HEK293 (cell line): ENCODE measurements around the gene ZNF493.

Experiments used
- KLF10 ChIP-seq: fragments of 450-650 bp; IDR thresholded peaks from 2 replicates; pipeline ENCODE4 v1.5.1; 2018; ENCODE audit warnings: missing biosample characterization, mild to moderate bottlenecking, missing genetic modification characterization
- SETDB1 ChIP-seq: IDR thresholded peaks from one replicate; pipeline ENCODE4 v1.6.1; 2017; ENCODE audit warnings: mild to moderate bottlenecking, low read length, moderate library complexity, mixed read lengths; ENCODE audit not compliant: insufficient read length
- ZNF184 ChIP-seq: fragments of 450-650 bp; IDR thresholded peaks from 2 replicates; pipeline ENCODE4 v1.5.1; 2018; ENCODE audit warnings: missing biosample characterization, mild to moderate bottlenecking, missing genetic modification characterization
- ZNF24 ChIP-seq: fragments of 450-650 bp; formaldehyde crosslinking; IDR thresholded peaks from 2 replicates; pipeline ENCODE4 v1.5.1; 2016; ENCODE audit warnings: missing biosample characterization, missing genetic modification characterization
- TF ChIP-seq, protein P1 (sequence below): sonication (generic); formaldehyde crosslinking; IDR thresholded peaks from 2 replicates; pipeline ENCODE4 v1.8.1; 2022; ENCODE audit warnings: mild to moderate bottlenecking, moderate library complexity, missing genetic modification reagents
- TF ChIP-seq, protein P2 (sequence below): fragments of 450-650 bp; formaldehyde crosslinking; IDR thresholded peaks from 2 replicates; pipeline ENCODE4 v1.5.1; 2016; ENCODE audit warnings: missing biosample characterization, missing genetic modification characterization

DNA sequence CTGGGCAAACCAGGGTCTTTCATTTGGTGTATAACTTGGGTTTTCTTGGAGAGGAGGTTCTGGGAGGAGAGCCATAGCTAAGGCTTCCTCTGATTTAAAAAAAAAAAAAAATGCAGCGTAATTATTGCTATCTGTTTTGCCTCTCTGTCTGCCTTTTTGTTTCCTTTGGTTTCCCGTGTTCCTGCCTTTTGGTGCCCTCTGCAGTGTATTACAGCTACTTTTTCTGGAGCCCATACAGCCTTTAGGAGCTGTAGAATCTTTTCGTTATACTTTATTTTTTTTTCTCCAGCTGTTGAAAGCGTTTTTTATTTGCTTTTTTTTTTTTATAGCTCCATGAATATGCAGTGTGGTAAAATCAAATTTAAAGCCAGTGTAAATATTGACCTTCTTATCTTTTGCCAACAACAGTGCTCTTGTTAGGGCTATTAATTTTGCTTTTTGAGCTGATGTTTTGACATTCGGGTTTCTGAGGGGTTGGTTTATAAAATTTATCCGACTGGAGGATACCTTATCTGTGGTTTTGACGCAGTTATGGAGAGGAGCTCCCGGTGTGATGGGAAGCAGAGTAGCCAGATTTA is 38.1 kb downstream of the ZNF493 start:
- TF ChIP-seq KLF10 (tag by site-specific recombination) (no peak), ZNF24 (no peak), ZNF184 (tag by site-specific recombination) (no peak), SETDB1 (no peak)
- TF ChIP-seq, protein P1, sequence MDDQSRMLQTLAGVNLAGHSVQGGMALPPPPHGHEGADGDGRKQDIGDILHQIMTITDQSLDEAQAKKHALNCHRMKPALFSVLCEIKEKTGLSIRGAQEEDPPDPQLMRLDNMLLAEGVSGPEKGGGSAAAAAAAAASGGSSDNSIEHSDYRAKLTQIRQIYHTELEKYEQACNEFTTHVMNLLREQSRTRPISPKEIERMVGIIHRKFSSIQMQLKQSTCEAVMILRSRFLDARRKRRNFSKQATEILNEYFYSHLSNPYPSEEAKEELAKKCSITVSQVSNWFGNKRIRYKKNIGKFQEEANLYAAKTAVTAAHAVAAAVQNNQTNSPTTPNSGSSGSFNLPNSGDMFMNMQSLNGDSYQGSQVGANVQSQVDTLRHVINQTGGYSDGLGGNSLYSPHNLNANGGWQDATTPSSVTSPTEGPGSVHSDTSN (CRISPR knock-in tag), result no peak
- TF ChIP-seq, protein P2, sequence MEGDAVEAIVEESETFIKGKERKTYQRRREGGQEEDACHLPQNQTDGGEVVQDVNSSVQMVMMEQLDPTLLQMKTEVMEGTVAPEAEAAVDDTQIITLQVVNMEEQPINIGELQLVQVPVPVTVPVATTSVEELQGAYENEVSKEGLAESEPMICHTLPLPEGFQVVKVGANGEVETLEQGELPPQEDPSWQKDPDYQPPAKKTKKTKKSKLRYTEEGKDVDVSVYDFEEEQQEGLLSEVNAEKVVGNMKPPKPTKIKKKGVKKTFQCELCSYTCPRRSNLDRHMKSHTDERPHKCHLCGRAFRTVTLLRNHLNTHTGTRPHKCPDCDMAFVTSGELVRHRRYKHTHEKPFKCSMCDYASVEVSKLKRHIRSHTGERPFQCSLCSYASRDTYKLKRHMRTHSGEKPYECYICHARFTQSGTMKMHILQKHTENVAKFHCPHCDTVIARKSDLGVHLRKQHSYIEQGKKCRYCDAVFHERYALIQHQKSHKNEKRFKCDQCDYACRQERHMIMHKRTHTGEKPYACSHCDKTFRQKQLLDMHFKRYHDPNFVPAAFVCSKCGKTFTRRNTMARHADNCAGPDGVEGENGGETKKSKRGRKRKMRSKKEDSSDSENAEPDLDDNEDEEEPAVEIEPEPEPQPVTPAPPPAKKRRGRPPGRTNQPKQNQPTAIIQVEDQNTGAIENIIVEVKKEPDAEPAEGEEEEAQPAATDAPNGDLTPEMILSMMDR (tag by site-specific recombination), result no peak
